ENCODE data around the gene FGFR3.

- no peak for TF ChIP-seq TAF1 (IDR thresholded peaks at IDR 0.05; ENCODE audit: low read depth, low read length)
- TF ChIP-seq POLR2AphosphoS5 (IDR thresholded peaks at IDR 0.05; ENCODE audit: low read depth, low read length): no peak
- TF ChIP-seq POLR2A (IDR thresholded peaks at IDR 0.05; ENCODE audit: low read depth, low read length): no peak
- TF ChIP-seq SPI1 (IDR thresholded peaks at IDR 0.05; ENCODE audit: low read depth, low read length): no peak
- no peak for TF ChIP-seq POU2F2 (IDR thresholded peaks at IDR 0.05; ENCODE audit: low read depth, low read length)
Observed at GRCh38 chr4:1804638-1805492, 11.8 kb downstream of the FGFR3 start.
